Natural killer cell (primary cell): ENCODE results near the gene TFIP11. TPM values are rescaled to one million over a fixed set of nuclear protein-coding genes. Genes with fewer than 3 reads are reported as not detected.
A peak's percentile ranks its signal among the peaks of the same experiment; 100 is the strongest.

ENCODE experiments used
- ATAC-seq, 3 donors: fragments of 150-1000 bp in 2 of 3; fragments of 200-7000 bp in 1 of 3; cut with Tn5 transposase; 1 replicate in 1 of 3; 2 replicates in 2 of 3; pipeline ENCODE4 v1.10.0; 2021; ENCODE audit warnings: mild to moderate bottlenecking in 2 of 3, moderate library complexity in 2 of 3
- DNase-seq, 2 donors: peaks; one replicate each; pipeline versions ENCODE4 v3.0.0 to v3.0.0-alpha.2; 2013 to 2021; ENCODE audit warnings: mixed read lengths in 1 of 2
- H3K27ac ChIP-seq: one replicate; pipeline ENCODE4 v1.5.1; 2013; ENCODE audit warnings: mild to moderate bottlenecking, low read length
- H3K27me3 ChIP-seq: one replicate; pipeline ENCODE4 v1.6.1; 2013; ENCODE audit warnings: low read length; ENCODE audit not compliant: control insufficient read depth, insufficient read depth
- H3K36me3 ChIP-seq: one replicate; pipeline ENCODE4 v1.6.1; 2013; ENCODE audit warnings: low read length; ENCODE audit not compliant: control insufficient read depth, insufficient read depth
- H3K4me1 ChIP-seq: one replicate; pipeline ENCODE4 v1.6.1; 2013; ENCODE audit warnings: low read length; ENCODE audit not compliant: control insufficient read depth, insufficient read depth
- H3K4me3 ChIP-seq: one replicate; pipeline ENCODE4 v1.5.1; 2013; ENCODE audit warnings: low read length
- H3K9me3 ChIP-seq: one replicate; pipeline ENCODE4 v1.6.1; 2013; ENCODE audit warnings: low read length; ENCODE audit not compliant: control insufficient read depth, insufficient read depth
- H3K27ac Mint-ChIP-seq, 2 donors: one replicate each; pipeline ENCODE4 v1.8.0; 2022; ENCODE audit warnings: mild to moderate bottlenecking in 2 of 2, mixed read lengths in 2 of 2, moderate library complexity in 1 of 2
- H3K27me3 Mint-ChIP-seq, 2 donors: one replicate each; pipeline ENCODE4 v1.8.0; 2022; ENCODE audit warnings: low read depth in 2 of 2, mixed read lengths in 2 of 2
- H3K36me3 Mint-ChIP-seq: one replicate; pipeline ENCODE4 v1.8.0; 2022; ENCODE audit warnings: mixed read lengths
- H3K4me1 Mint-ChIP-seq, 2 donors: one replicate each; pipeline ENCODE4 v1.8.0; 2022; ENCODE audit warnings: mixed read lengths in 2 of 2
- H3K4me3 Mint-ChIP-seq: one replicate; pipeline ENCODE4 v1.8.0; 2022; ENCODE audit warnings: mild to moderate bottlenecking, moderate library complexity, mixed read lengths
- H3K9me3 Mint-ChIP-seq, 2 donors: one replicate each; pipeline ENCODE4 v1.8.0; 2022; ENCODE audit warnings: mixed read lengths in 2 of 2
- WGBS: methylation state at CpG from one replicate; pipeline ENCODE4 v1.1.7; 2013; ENCODE audit warnings: missing lambda C conversion rate; ENCODE audit not compliant: insufficient coverage; 5-methylcytosine and 5-hydroxymethylcytosine counted together
- intact Hi-C: fragments of 100-400 bp; cut with micrococcal nuclease; formaldehyde crosslinking; loops from one replicate; pipeline ENCODE4 v1.14.2; 2022
- total RNA-seq, 4 donors: library from RNA; stranded (reverse); fragments of 120-200 nt in 1 of 4; gene quantifications; one replicate each; pipeline versions ENCODE4 v1.2.3 to v1.2.4, GENCODE V29; 2013 to 2022
- TF ChIP-seq, protein P1 (sequence below): fragments of 200-600 bp; IDR thresholded peaks from one replicate; pipeline ENCODE4 v1.8.0; 2022; ENCODE audit warnings: antibody characterized with exemption

TFIP11 gene
- total RNA-seq, 3 donors from 2014 or later (not counting 1 experiment from before 2014, with no cell fraction given): 108 to 131 (median 124) TPM

DNA sequence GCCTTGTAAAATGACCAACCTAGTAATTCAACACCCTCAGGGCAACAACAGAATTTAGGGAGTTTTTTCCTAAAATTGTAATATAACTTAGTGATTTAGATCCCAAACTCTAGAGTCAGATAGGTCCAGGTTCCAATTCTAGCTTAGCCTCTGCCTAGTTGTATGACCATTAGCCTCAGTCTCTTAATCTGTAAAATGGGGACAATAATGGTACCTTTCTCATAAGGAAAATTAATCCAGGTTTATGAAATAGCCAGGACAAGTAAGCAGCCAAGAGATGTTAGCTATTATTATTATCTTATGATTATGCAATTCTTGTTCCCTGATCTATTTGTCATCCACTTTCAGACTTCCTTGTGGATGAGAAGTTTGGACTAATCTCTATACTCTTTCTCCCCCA is 4.1 kb downstream of the TFIP11 start:
- peaks cover 8% of the 10 kb centered on the region for H3K36me3 Mint-ChIP-seq
- H3K27ac Mint-ChIP-seq: no peak overlapping the region
- Histone ChIP-seq H3K4me3 (no peak overlapping the region), H3K4me1 (peaks cover 28% of the 10 kb centered on the region), H3K9me3 (no peaks in the 10 kb centered on the region), H3K36me3 (peaks cover 59% of the 10 kb centered on the region), H3K27ac (no peak overlapping the region), H3K27me3 (no peaks in the 10 kb centered on the region)
- intact Hi-C loops: no loop called here
- ATAC-seq: no peak
- no peaks in the 10 kb centered on the region for H3K9me3 Mint-ChIP-seq
- H3K4me3 Mint-ChIP-seq: no peak overlapping the region
- TF ChIP-seq, protein P1, sequence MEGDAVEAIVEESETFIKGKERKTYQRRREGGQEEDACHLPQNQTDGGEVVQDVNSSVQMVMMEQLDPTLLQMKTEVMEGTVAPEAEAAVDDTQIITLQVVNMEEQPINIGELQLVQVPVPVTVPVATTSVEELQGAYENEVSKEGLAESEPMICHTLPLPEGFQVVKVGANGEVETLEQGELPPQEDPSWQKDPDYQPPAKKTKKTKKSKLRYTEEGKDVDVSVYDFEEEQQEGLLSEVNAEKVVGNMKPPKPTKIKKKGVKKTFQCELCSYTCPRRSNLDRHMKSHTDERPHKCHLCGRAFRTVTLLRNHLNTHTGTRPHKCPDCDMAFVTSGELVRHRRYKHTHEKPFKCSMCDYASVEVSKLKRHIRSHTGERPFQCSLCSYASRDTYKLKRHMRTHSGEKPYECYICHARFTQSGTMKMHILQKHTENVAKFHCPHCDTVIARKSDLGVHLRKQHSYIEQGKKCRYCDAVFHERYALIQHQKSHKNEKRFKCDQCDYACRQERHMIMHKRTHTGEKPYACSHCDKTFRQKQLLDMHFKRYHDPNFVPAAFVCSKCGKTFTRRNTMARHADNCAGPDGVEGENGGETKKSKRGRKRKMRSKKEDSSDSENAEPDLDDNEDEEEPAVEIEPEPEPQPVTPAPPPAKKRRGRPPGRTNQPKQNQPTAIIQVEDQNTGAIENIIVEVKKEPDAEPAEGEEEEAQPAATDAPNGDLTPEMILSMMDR: no peak
- no peak for DNase-seq
- no peaks in the 10 kb centered on the region for H3K27me3 Mint-ChIP-seq
- H3K4me1 Mint-ChIP-seq: peaks cover 37 to 43% of the 10 kb centered on the region in 2 donors

DNA sequence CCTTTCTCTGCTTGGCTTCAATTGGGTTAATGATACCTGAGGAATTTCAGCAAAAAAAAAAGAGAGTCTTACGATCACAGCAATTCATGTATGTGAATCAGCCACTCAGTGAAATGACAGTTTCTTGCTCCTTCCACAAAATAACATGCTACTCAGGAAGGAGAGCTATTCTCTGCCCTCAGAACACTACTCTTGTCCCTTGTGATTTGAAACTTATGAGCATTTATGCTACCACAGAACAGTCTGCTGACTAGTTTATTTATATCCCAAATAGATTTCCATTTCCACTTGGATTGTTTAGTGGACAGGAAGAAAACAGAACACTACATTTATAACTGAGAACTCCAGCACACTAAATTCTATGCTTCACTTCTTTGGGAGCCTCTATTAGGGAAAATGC is 8.5 kb downstream of the TFIP11 start:
- TF ChIP-seq, protein P1: no peak
- H3K4me3 Mint-ChIP-seq: peak overlapping the region; percentile 79
- H3K4me1 Mint-ChIP-seq: peaks cover 26% of the 10 kb centered on the region in 2 donors
- H3K9me3 Mint-ChIP-seq: no peaks in the 10 kb centered on the region
- Histone ChIP-seq H3K9me3 (no peaks in the 10 kb centered on the region), H3K27ac (peak overlapping the region; percentile 63), H3K36me3 (peaks cover 81% of the 10 kb centered on the region), H3K27me3 (no peaks in the 10 kb centered on the region), H3K4me3 (no peak overlapping the region), H3K4me1 (peaks cover 19% of the 10 kb centered on the region)
- no peaks in the 10 kb centered on the region for H3K27me3 Mint-ChIP-seq
- ATAC-seq: no peak
- 62% methylated on average over 1 of the region's 1 CpG for WGBS
- DNase-seq: no peak
- peak overlapping the region; percentile 87 to 93 for H3K27ac Mint-ChIP-seq
- H3K36me3 Mint-ChIP-seq: peaks cover 15% of the 10 kb centered on the region
- intact Hi-C loops: loop anchor here (1.0 to 5.0 kb wide), 4 partner anchors 21 to 162 kb away; partner anchors contain the start of genes HPS4, SRRD and TPST2

DNA sequence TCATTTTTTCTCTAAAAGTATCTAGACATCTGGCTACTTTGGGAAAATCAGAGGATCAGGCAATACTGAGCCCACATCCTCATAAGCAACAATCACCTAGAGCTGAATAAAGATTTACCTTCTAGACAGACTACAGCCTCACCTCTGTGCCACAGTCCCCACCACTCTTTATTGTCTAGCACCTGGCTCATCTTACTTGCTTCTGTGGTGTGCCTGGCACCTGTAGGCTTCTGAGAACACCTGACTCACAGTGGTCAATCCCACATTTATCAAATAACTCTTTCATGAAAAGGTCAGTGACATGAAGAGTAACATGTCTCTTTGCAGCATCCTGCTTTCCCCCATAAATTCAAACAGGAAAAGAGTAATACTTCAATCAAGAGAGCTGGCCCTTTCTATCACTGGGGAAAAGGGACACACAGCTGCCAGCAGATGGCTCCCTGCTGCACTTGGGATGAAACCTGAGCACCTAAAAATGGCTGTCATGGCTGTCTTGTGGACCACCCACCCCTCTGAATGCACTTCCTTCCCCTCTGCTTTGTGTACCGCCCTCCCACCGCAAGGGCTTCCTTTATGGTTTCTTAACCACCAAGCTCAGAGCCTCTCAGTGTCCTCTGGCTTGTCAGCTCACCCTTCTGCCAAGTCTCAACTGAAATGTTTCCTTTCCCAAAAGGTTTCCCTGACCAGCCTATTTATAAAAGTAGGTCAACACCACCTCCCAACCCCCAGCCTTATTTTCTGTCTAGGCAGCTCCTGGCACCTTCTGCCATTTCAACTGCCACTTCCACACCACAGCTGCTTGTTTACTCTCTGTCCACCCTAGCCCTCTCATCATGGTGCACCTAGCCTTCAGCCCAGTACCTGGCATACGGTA is 9.3 kb downstream of the TFIP11 start:
- TF ChIP-seq, protein P1: peak; percentile 63
- Histone ChIP-seq H3K36me3 (peaks cover 78% of the 10 kb centered on the region), H3K27ac (peak overlapping the region; percentile 63), H3K4me3 (no peak overlapping the region), H3K4me1 (peaks cover 19% of the 10 kb centered on the region), H3K9me3 (no peaks in the 10 kb centered on the region), H3K27me3 (no peaks in the 10 kb centered on the region)
- intact Hi-C loops: loop anchor here (1.0 to 5.0 kb wide), 4 partner anchors 20 to 162 kb away; partner anchors contain the start of genes HPS4, SRRD and TPST2
- WGBS: 4% methylated on average over 3 of the region's 3 CpGs
- DNase-seq (peak; percentile 57 to 84), ATAC-seq (peak; percentile 88 to 91 (median 89))
- peaks cover 15% of the 10 kb centered on the region for H3K36me3 Mint-ChIP-seq
- H3K4me1 Mint-ChIP-seq: peaks cover 26% of the 10 kb centered on the region in 2 donors
- H3K27ac Mint-ChIP-seq: peak overlapping the region; percentile 87 to 93
- H3K27me3 Mint-ChIP-seq: no peaks in the 10 kb centered on the region
- H3K9me3 Mint-ChIP-seq: no peaks in the 10 kb centered on the region
- H3K4me3 Mint-ChIP-seq: peak overlapping the region; percentile 79
